MM.1S (cell line): ENCODE data around the gene CAPN8.

ENCODE experiments used
- DNase-seq: peaks from one replicate; pipeline ENCODE4 v3.0.0-alpha.2; 2015
- H2AFZ ChIP-seq: fragments of 300-600 bp; sonication (generic); 2 replicates; pipeline ENCODE4 v1.6.0; 2016; ENCODE audit warnings: antibody characterized with exemption, low read length
- H3F3A ChIP-seq: fragments of 300-600 bp; sonication (generic); 2 replicates; pipeline ENCODE4 v1.6.1; 2016; ENCODE audit warnings: mild to moderate bottlenecking, antibody characterized with exemption, low read length, moderate library complexity, mixed read lengths; ENCODE audit not compliant: insufficient read depth
- H3K27ac ChIP-seq: fragments of 300-600 bp; sonication (generic); 2 replicates; pipeline ENCODE4 v1.5.1; 2016; ENCODE audit warnings: mild to moderate bottlenecking, low read length
- H3K27me3 ChIP-seq: fragments of 300-600 bp; sonication (generic); replicated peaks from 2 replicates; pipeline ENCODE4 v1.6.0; 2016; ENCODE audit warnings: low read length; ENCODE audit not compliant: insufficient read depth
- H3K36me3 ChIP-seq: fragments of 300-600 bp; sonication (generic); replicated peaks from 2 replicates; pipeline ENCODE4 v1.6.1; 2016; ENCODE audit warnings: mild to moderate bottlenecking, low read length, mixed read lengths; ENCODE audit not compliant: insufficient read depth
- H3K4me1 ChIP-seq: fragments of 300-600 bp; sonication (generic); 2 replicates; pipeline ENCODE4 v1.6.1; 2016; ENCODE audit warnings: low read length, mixed read lengths
- H3K4me2 ChIP-seq: fragments of 300-600 bp; sonication (generic); 2 replicates; pipeline ENCODE4 v1.6.0; 2016; ENCODE audit warnings: low read depth, low read length
- H3K4me3 ChIP-seq: fragments of 300-600 bp; sonication (generic); 2 replicates; pipeline ENCODE4 v1.5.1; 2016; ENCODE audit warnings: low read length, mixed read lengths
- H3K79me2 ChIP-seq: fragments of 300-600 bp; sonication (generic); 2 replicates; pipeline ENCODE4 v1.6.1; 2016; ENCODE audit warnings: mixed run types, low read length, mixed read lengths
- H3K9ac ChIP-seq: fragments of 300-600 bp; sonication (generic); 2 replicates; pipeline ENCODE4 v1.6.1; 2016; ENCODE audit warnings: low read length, mixed read lengths
- H3K9me2 ChIP-seq: fragments of 300-600 bp; sonication (generic); replicated peaks from 2 replicates; pipeline ENCODE4 v1.6.1; 2016; ENCODE audit warnings: mild to moderate bottlenecking, low read length, mixed read lengths; ENCODE audit not compliant: insufficient read depth
- H3K9me3 ChIP-seq: fragments of 300-600 bp; sonication (generic); replicated peaks from 2 replicates; pipeline ENCODE4 v1.6.1; 2016; ENCODE audit warnings: mild to moderate bottlenecking, low read length, mixed read lengths; ENCODE audit not compliant: insufficient read depth
- H4K20me1 ChIP-seq: fragments of 300-600 bp; sonication (generic); 2 replicates; pipeline ENCODE4 v1.6.1; 2016; ENCODE audit warnings: mild to moderate bottlenecking, low read length, moderate library complexity, mixed read lengths; ENCODE audit not compliant: insufficient read depth
- CTCF ChIP-seq: fragments of 300-600 bp; sonication (generic); IDR thresholded peaks from 2 replicates; pipeline ENCODE4 v1.5.1; 2016; ENCODE audit warnings: antibody characterized with exemption, low read length, mixed read lengths
- EZH2 ChIP-seq: fragments of 300-600 bp; sonication (generic); optimal IDR thresholded peaks from 2 replicates; pipeline ENCODE3; 2017; ENCODE audit warnings: low read depth, mild to moderate bottlenecking, antibody characterized with exemption, low read length, mixed read lengths
- EZH2phosphoT487 ChIP-seq: fragments of 300-600 bp; sonication (generic); IDR thresholded peaks from 2 replicates; pipeline ENCODE4 v1.6.1; 2018; ENCODE audit warnings: antibody characterized with exemption, low read length

The CAPN8 gene

GRCh38 chr1:223634423-223634822 is 31.1 kb downstream of the CAPN8 start:
- no peak for DNase-seq
- H3K27me3 ChIP-seq, result peaks cover 21% of the 10 kb centered on the region
- H3K4me1 ChIP-seq, result no peaks in the 10 kb centered on the region
- H3K4me2 ChIP-seq, result no peak overlapping the region
- no peak overlapping the region for H3K4me3 ChIP-seq
- H2AFZ ChIP-seq, result no peak overlapping the region
- no peaks in the 10 kb centered on the region for H3F3A ChIP-seq
- no peak overlapping the region for H3K9ac ChIP-seq
- no peak for TF ChIP-seq EZH2phosphoT487
- TF ChIP-seq EZH2, result no peak
- no peak for TF ChIP-seq CTCF
- no peaks in the 10 kb centered on the region for H3K36me3 ChIP-seq
- H3K9me2 ChIP-seq, result no peaks in the 10 kb centered on the region
- H3K79me2 ChIP-seq, result no peaks in the 10 kb centered on the region
- no peak overlapping the region for H3K27ac ChIP-seq
- H3K9me3 ChIP-seq, result no peaks in the 10 kb centered on the region
- H4K20me1 ChIP-seq, result no peaks in the 10 kb centered on the region

GRCh38 chr1:223631956-223632355 is 33.5 kb downstream of the CAPN8 start:
- no peak overlapping the region for H3K9ac ChIP-seq
- no peaks in the 10 kb centered on the region for H3K36me3 ChIP-seq
- no peaks in the 10 kb centered on the region for H3F3A ChIP-seq
- no peaks in the 10 kb centered on the region for H3K79me2 ChIP-seq
- H3K9me2 ChIP-seq, result no peaks in the 10 kb centered on the region
- peaks cover 2% of the 10 kb centered on the region for H3K27me3 ChIP-seq
- no peaks in the 10 kb centered on the region for H4K20me1 ChIP-seq
- H3K9me3 ChIP-seq, result no peaks in the 10 kb centered on the region
- no peak overlapping the region for H2AFZ ChIP-seq
- TF ChIP-seq EZH2phosphoT487 (no peak), EZH2 (no peak), CTCF (no peak)
- DNase-seq, result no peak
- no peak overlapping the region for H3K27ac ChIP-seq
- H3K4me2 ChIP-seq, result no peak overlapping the region
- H3K4me1 ChIP-seq, result no peaks in the 10 kb centered on the region
- no peak overlapping the region for H3K4me3 ChIP-seq

- DNase-seq, result no peak
- Histone ChIP-seq H3K9me3 (no peaks in the 10 kb centered on the region), H3F3A (no peaks in the 10 kb centered on the region), H3K4me1 (no peaks in the 10 kb centered on the region), H3K27me3 (no peaks in the 10 kb centered on the region), H3K27ac (no peak overlapping the region), H2AFZ (no peak overlapping the region), H3K9ac (no peak overlapping the region), H4K20me1 (no peaks in the 10 kb centered on the region), H3K9me2 (no peaks in the 10 kb centered on the region), H3K36me3 (no peaks in the 10 kb centered on the region), H3K4me2 (no peak overlapping the region), H3K79me2 (no peaks in the 10 kb centered on the region), H3K4me3 (no peak overlapping the region)
- TF ChIP-seq EZH2phosphoT487 (no peak), CTCF (no peak), EZH2 (no peak)
Measured at GRCh38 chr1:223631473-223631872, 34.0 kb downstream of the CAPN8 start.

- Histone ChIP-seq H3K9ac (no peak overlapping the region), H3K27ac (no peak overlapping the region)
Measured at GRCh38 chr1:223629126-223629457, 36.4 kb downstream of the CAPN8 start.

More at GRCh38 chr1:223629126-223629457, 36.4 kb downstream of the CAPN8 start:
- Histone ChIP-seq H3K4me3 (no peak overlapping the region), H3K36me3 (no peaks in the 10 kb centered on the region), H3K4me1 (no peaks in the 10 kb centered on the region), H3K4me2 (no peak overlapping the region), H3K9me2 (no peaks in the 10 kb centered on the region), H3K79me2 (no peaks in the 10 kb centered on the region), H2AFZ (no peak overlapping the region), H4K20me1 (no peaks in the 10 kb centered on the region), H3K27me3 (no peaks in the 10 kb centered on the region), H3K9me3 (no peaks in the 10 kb centered on the region), H3F3A (no peaks in the 10 kb centered on the region)
- no peak for TF ChIP-seq EZH2phosphoT487
- no peak for TF ChIP-seq CTCF
- no peak for TF ChIP-seq EZH2
- no peak for DNase-seq
